Upper lobe of left lung (tissue), 6 donors: ENCODE results near the gene FAM3B. TPM values are rescaled to one million over a fixed set of nuclear protein-coding genes. Genes with fewer than 3 reads are reported as not detected.
A peak's percentile ranks its signal among the peaks of the same experiment; 100 is the strongest.

ENCODE experiments used
- ATAC-seq, 2 donors: fragments of 200-7000 bp; cut with Tn5 transposase; one replicate each; pipeline ENCODE4 v1.9.1; 2022; ENCODE audit warnings: mild to moderate bottlenecking in 2 of 2, moderate library complexity in 2 of 2; ENCODE audit not compliant: low FRiP score in 2 of 2
- DNase-seq, 2 donors: peaks; one replicate each; pipeline ENCODE4 v3.0.0-alpha.2; 2019 to 2020
- H3K27ac ChIP-seq, 4 donors: fragments of 200-600 bp; sonication (generic); one replicate each; pipeline ENCODE4 v1.5.1; 2016 to 2019
- H3K27me3 ChIP-seq, 4 donors: fragments of 200-600 bp; sonication (generic); one replicate each; pipeline ENCODE4 v1.5.1; 2017 to 2019
- H3K36me3 ChIP-seq, 4 donors: fragments of 200-600 bp; sonication (generic); one replicate each; pipeline ENCODE4 v1.5.1; 2016 to 2019
- H3K4me1 ChIP-seq, 4 donors: fragments of 200-600 bp; sonication (generic); one replicate each; pipeline ENCODE4 v1.5.1; 2018 to 2019
- H3K4me3 ChIP-seq, 4 donors: fragments of 200-600 bp; sonication (generic); one replicate each; pipeline ENCODE4 v1.5.1; 2017 to 2019; ENCODE audit warnings: mild to moderate bottlenecking in 2 of 4, moderate library complexity in 1 of 4
- H3K9me3 ChIP-seq, 4 donors: fragments of 200-600 bp; sonication (generic); one replicate each; pipeline ENCODE4 v1.5.1; 2018 to 2019
- CTCF ChIP-seq, 6 experiments: fragments of 450-650 bp in 4 of 6; fragments of 200-600 bp in 2 of 6; sonication (generic) in 2 of 6; IDR thresholded peaks; one replicate each; pipeline ENCODE4 v1.5.1; 2016 to 2019; ENCODE audit warnings: antibody characterized with exemption in 6 of 6
- EP300 ChIP-seq, 4 donors: sonication (generic); formaldehyde crosslinking; IDR thresholded peaks; one replicate each; pipeline ENCODE4 v1.5.1; 2017; ENCODE audit warnings: antibody characterized with exemption in 4 of 4, control low read depth in 2 of 4
- POLR2A ChIP-seq, 4 donors: fragments of 450-650 bp; IDR thresholded peaks; one replicate each; pipeline ENCODE4 v1.5.1; 2016 to 2017; ENCODE audit warnings: antibody characterized with exemption in 4 of 4, mild to moderate bottlenecking in 2 of 4
- POLR2AphosphoS5 ChIP-seq, 2 donors: sonication (generic); formaldehyde crosslinking; IDR thresholded peaks; one replicate each; pipeline ENCODE4 v1.5.1; 2017; ENCODE audit warnings: antibody characterized with exemption in 2 of 2
- WGBS, 2 donors: methylation state at CpG; one replicate each; pipeline ENCODE4 v1.1.5; 2017 to 2018; 5-methylcytosine and 5-hydroxymethylcytosine counted together
- total RNA-seq, 6 donors: library from RNA; depleted of rRNA in 4 of 6; stranded (reverse); fragments of >200 nt in 4 of 6; gene quantifications; one replicate each; pipeline versions ENCODE4 v1.1.0 to v1.2.1, GENCODE V29; 2016 to 2021
- donor health status: DM: no; HTN: no; CAD: no; lungs with moderate emphysema.
- donor health status: DM: no; HTN: yes; CAD: no; lungs with severe emphysema.

Gene FAM3B
- total RNA-seq, 6 donors from 2014 or later = 2.9 to 13.2 (median 4.7) TPM

- no peak for TF ChIP-seq POLR2AphosphoS5 (IDR thresholded peaks at IDR 0.05)
- TF ChIP-seq CTCF (IDR thresholded peaks at IDR 0.05) = no peak
- no peak for TF ChIP-seq POLR2A (IDR thresholded peaks at IDR 0.05)
- no peak for TF ChIP-seq EP300 (IDR thresholded peaks at IDR 0.05)
- WGBS, 2 donors = 95 to 96% methylated on average over 9 to 13 of the region's 14 CpGs
- no peak overlapping the region for H3K27ac ChIP-seq
- H3K4me3 ChIP-seq = no peak overlapping the region
- H3K4me1 ChIP-seq = peaks cover 0 to 11% (median 3%) of the 10 kb centered on the region in 4 donors
- H3K36me3 ChIP-seq = peaks cover 0 to 24% (median 17%) of the 10 kb centered on the region in 4 donors
- ATAC-seq = no peak
- peak in 1 of 2 donors; percentile 24 for DNase-seq
- no peaks in the 10 kb centered on the region for H3K27me3 ChIP-seq
- H3K9me3 ChIP-seq = no peaks in the 10 kb centered on the region
These were observed 57.6 kb downstream of the FAM3B start for GRCh38 chr21:41374177-41374712.

- H3K27ac ChIP-seq = no peak overlapping the region
- no peaks in the 10 kb centered on the region for H3K27me3 ChIP-seq
- DNase-seq (no peak), ATAC-seq (no peak)
- 86 to 89% methylated on average over 4 to 5 of the region's 5 CpGs for WGBS, 2 donors
- peaks cover 0 to 29% (median 20%) of the 10 kb centered on the region in 4 donors for H3K36me3 ChIP-seq
- peaks cover 0 to 5% (median 0%) of the 10 kb centered on the region in 4 donors for H3K4me1 ChIP-seq
- H3K4me3 ChIP-seq = no peak overlapping the region
- no peaks in the 10 kb centered on the region for H3K9me3 ChIP-seq
- no peak for TF ChIP-seq POLR2AphosphoS5 (IDR thresholded peaks at IDR 0.05)
- TF ChIP-seq POLR2A (IDR thresholded peaks at IDR 0.05) = no peak
- no peak for TF ChIP-seq CTCF (IDR thresholded peaks at IDR 0.05)
- TF ChIP-seq EP300 (IDR thresholded peaks at IDR 0.05) = no peak
These were observed 58.4 kb downstream of the FAM3B start for GRCh38 chr21:41374867-41375533.

GRCh38 chr21:41375875-41376274 lies 59.3 kb downstream of the FAM3B start:
- no peak overlapping the region for H3K4me3 ChIP-seq
- peaks cover 0 to 3% (median 0%) of the 10 kb centered on the region in 4 donors for H3K4me1 ChIP-seq
- 81 to 89% methylated on average over 5 of the region's 5 CpGs for WGBS, 2 donors
- H3K9me3 ChIP-seq = no peaks in the 10 kb centered on the region
- ATAC-seq = no peak
- no peak for DNase-seq
- TF ChIP-seq POLR2AphosphoS5 (IDR thresholded peaks at IDR 0.05) = no peak
- TF ChIP-seq EP300 (IDR thresholded peaks at IDR 0.05) = no peak
- no peak for TF ChIP-seq POLR2A (IDR thresholded peaks at IDR 0.05)
- no peak for TF ChIP-seq CTCF (IDR thresholded peaks at IDR 0.05)
- H3K27me3 ChIP-seq = no peaks in the 10 kb centered on the region
- H3K27ac ChIP-seq = no peak overlapping the region
- peaks cover 0 to 37% (median 23%) of the 10 kb centered on the region in 4 donors for H3K36me3 ChIP-seq

DNA sequence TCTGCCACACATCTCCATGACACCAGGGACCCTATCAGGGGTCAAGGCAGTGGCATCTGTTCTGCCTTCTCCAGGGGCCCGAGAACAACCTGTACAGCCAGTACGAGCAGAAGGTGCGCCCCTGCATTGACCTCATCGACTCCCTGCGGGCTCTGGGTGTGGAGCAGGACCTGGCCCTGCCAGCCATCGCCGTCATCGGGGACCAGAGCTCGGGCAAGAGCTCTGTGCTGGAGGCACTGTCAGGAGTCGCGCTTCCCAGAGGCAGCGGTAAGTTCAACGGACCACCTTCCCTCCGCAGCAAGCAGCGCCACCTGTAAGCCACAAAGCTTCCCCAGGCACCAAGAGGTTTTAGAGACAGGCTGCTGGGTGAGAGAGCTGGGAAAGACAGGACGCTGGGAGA lies 61.1 kb downstream of the FAM3B start:
- H3K4me1 ChIP-seq = no peaks in the 10 kb centered on the region
- TF ChIP-seq EP300 (IDR thresholded peaks at IDR 0.05) (no peak), POLR2AphosphoS5 (IDR thresholded peaks at IDR 0.05) (no peak), CTCF (IDR thresholded peaks at IDR 0.05) (no peak), POLR2A (IDR thresholded peaks at IDR 0.05) (no peak)
- H3K9me3 ChIP-seq = no peaks in the 10 kb centered on the region
- no peaks in the 10 kb centered on the region for H3K27me3 ChIP-seq
- no peak overlapping the region for H3K4me3 ChIP-seq
- peaks cover 0 to 44% (median 28%) of the 10 kb centered on the region in 4 donors for H3K36me3 ChIP-seq
- no peak for DNase-seq
- 90 to 92% methylated on average over 8 to 15 of the region's 16 CpGs for WGBS, 2 donors
- no peak overlapping the region for H3K27ac ChIP-seq
- no peak for ATAC-seq
